ENCODE data around the gene USP22.

- TF ChIP-seq EZH2phosphoT487 (IDR thresholded peaks at IDR 0.05; ENCODE audit: borderline replicate concordance, low read length) (no peak), CTCF (IDR thresholded peaks at IDR 0.05; ENCODE audit: low read depth, low read length, poor library complexity, severe bottlenecking) (no peak)
Observed at GRCh38 chr17:21016826-21017225, 26.0 kb downstream of the USP22 start.

Data from DOHH2 (cell line).